Medulla oblongata (tissue), 1 donor: ENCODE results near the gene CLEC10A.
"Not testable (repeated sequence)": the region's sequence is repeated elsewhere in the genome, so short reads cannot be mapped to it uniquely, and the experiment has no call there.

ENCODE experiments used
- DNase-seq: peaks from one replicate; pipeline ENCODE4 v3.0.0-alpha.2; 2015; ENCODE audit errors: extremely low spot score

The CLEC10A gene, protein sequence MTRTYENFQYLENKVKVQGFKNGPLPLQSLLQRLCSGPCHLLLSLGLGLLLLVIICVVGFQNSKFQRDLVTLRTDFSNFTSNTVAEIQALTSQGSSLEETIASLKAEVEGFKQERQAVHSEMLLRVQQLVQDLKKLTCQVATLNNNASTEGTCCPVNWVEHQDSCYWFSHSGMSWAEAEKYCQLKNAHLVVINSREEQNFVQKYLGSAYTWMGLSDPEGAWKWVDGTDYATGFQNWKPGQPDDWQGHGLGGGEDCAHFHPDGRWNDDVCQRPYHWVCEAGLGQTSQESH

DNA sequence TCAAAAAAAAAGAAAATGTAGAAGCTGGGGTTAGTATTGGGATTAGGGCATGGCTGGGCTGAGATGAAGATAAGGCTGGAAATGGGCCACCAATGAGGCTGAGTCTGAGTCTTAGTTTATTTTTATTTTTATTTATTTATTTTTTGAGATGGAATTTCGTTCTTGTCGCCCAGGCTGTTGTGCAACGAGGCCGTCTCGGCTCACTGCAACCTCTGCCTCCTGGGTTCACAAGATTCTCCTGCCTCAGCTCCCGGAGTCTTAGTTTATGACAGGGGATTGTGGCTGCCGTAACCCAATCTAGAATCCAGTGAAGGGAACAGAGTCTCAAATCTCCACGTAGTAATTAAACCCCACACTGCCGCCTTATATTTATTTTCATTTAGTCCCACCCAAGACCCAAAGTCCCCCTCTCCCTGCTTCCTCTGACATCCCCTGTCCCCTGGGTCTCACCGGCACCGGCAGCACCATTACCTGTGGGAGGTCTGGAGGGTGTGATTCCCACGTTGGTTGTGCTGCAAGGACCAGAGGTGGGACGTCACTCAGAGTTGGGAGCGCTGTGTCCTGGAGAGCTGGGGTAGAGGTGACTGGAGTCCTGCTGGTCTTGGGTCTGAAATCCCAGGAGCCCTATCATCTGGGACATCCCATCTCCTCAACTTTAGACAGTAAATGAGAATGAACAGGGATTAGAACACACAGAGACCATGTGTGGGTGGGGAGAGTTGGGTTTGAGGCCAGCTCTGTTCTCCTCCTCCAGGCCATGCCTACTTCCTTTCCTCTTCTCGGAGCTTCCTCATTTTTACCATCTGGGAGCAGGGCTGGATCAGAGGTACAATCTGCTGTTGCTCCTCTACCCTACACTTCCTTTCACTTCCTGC is at the start of gene CLEC10A:
CLEC10A (minus strand) TSS at position 671 of the 875 bp plus-strand sequence. CDS start 1,439 bp downstream, outside the sequence.
- DNase-seq = no peak

DNA sequence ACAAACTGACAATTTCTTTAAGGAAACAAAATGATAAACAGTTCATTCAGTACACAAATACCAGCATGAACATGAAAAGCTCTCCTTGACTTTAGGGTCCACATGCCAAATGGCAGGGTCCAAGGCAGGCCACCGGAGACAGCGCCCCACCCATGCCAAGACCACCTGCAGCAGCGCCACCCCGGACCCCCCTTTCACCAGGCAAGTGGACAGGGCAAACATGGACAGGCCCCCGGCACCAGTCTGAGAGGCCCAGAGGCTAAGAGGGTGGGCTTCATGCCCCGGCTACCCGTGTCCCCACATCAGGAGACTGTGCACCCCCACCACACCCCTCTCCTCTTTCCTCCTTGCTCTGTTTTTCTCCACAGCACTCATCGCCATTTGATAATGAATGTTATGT is 49.3 kb upstream of the CLEC10A start:
- no peak for DNase-seq

DNA sequence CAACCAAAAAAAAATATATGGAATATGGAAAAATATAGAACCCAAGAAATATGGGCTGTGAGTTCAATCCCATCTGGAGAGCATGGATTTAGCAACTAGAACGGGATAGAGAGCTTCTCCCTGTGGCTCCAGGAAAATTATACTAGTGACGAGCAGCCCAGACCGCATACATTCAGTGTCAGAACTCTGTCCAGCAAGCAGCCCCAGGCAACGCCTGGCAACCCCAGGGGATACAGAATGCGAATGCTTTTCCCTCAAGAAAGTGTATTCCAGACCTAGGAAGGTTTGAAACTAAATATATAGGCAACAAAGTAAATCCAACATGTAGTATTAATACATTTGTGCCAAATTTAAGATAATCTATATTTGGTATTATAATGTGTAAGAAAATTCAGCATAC is 48.1 kb upstream of the CLEC10A start:
- DNase-seq = no peak

DNA sequence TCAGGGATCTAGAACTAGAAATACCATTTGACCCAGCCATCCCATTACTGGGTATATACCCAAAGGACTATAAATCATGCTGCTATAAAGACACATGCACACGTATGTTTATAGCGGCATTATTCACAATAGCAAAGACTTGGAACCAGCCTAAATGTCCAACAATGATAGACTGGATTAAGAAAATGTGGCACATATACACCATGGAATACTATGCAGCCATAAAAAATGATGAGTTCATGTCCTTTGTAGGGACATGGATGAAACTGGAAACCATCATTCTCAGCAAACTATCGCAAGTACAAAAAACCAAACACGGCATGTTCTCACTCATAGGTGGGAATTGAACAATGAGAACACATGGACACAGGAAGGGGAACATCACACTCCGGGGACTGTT is 47.5 kb upstream of the CLEC10A start:
- not testable (repeated sequence) for DNase-seq

DNA sequence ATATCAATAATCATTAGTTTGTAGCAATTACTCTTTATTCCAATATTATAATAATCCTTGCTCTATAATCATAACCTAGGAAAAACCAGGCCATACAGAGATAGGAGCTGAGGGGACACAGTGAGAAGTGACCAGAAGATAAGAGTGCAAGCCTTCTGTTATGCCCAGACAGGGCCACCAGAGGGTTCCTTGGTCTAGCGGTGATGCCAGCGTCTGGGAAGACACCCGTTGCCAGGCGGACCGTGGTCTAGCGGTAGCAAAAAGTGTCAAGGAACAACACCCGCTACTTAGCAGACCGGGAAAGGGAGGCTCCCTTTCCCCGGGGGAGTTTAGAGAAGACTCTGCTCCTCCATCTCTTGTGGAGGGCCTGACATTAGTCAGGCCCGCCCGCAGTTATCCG is 46.3 kb upstream of the CLEC10A start:
- DNase-seq = not testable (repeated sequence)

DNA sequence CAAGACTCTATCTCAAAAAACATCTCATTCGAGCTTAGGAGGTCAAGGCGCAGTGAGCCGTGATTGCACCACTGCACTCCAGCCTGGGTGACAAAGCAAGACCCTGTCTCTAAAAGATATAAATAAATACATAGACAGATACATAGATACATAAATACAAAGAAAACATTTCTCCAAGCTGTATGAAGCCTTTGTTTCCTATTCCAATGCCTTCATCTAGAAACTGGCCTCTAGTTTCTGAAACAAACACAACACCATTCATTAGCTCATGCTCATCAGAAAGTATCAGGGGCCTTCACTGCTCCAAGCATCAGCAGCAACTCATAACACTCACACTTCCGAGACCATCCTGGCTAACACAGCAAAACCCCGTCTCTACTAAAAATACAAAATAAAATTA is 44.9 kb upstream of the CLEC10A start:
- DNase-seq = no peak

DNA sequence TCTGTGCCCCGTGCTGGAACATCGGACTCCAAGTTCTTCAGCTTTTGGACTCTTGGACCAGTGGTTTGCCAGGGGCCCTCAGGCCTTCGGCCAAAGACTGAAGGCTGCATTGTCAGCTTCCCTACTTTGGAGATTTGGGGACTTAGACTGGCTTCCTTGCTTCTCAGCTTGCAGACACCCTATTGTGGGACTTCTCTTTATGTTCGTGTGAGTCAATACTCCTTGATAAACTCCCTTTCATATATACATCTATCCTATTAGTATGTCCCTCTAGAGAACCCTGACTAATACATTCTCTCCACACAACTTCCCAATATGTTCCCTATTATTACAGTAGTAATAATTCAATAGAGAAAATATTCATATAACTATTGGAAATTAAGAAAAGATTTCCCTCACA is 43.8 kb upstream of the CLEC10A start:
- no peak for DNase-seq

DNA sequence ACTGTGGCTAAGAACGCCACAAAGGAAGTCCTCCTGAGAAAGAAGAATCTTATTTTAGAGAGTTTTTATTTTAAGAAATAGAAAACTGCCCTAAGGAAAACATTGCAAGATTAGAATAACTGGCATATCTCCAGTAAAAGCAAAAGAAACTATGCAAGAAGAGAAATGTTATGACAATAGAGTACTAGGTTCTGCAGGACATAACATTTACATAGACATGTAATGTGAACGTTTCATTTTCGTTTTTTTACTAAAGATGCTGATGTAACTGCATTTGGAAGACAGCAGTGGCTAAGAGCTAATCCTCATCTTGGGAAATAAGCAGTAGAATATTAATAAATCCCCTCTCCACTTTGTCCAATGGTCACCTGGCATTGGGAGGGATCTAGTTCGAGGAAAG is 42.3 kb upstream of the CLEC10A start:
- no peak for DNase-seq

DNA sequence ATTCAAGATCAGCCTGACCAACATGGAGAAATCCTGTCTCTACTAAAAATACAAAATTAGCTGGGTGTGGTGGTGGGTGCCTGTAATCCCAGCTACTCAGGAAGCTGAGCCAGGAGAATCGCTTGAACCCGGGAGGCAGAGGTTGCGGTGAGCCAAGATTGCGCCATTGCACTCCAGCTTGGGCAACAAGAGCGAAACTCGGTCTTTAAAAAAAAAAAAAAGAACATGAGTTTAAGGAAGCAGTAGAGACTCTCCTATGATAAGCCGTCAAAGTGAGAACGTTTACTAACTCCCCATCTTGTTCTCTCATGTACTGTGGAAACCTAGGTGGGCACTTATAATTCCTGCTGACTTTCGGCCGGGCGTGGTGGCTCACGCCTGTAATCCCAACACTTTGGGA is 40.6 kb upstream of the CLEC10A start:
- not testable (repeated sequence) for DNase-seq

DNA sequence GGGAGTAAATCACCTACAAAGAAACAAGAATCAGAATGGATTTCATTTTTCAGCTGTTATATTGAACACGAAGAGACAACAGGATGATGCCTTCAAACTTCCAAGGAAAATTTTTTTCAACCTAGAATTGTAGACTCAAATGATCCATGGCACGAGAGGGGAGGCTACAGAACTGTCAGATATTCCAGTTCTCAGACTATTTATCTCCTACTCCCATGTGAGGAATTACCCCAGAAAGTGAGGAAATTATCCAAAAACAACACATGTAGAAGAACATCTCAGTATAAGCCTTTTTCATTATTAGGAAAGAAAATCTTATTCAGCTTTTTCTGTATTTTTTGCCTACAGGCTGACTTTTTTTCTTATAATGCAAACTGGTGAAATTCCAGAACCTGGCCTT is 40.1 kb upstream of the CLEC10A start:
- DNase-seq = no peak

DNA sequence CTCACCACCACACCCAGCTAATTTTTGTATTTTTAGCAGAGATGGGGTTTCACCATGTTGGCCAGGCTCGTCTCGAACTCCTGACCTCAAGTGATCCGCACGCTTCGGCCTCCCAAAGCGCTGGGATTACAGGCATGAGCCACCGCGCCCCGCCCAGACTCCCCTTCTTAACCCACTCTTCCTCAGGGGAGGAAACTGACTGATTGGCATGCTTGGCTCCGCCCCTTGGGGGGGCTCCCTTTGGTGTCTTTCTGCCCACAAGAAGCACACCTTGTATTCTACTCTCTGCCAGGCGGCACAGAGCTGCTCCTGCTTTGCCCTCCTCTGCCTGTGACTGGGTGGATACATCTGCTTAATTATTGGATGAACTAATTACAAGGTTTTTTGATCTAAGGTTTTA is 39.3 kb upstream of the CLEC10A start:
- no peak for DNase-seq

DNA sequence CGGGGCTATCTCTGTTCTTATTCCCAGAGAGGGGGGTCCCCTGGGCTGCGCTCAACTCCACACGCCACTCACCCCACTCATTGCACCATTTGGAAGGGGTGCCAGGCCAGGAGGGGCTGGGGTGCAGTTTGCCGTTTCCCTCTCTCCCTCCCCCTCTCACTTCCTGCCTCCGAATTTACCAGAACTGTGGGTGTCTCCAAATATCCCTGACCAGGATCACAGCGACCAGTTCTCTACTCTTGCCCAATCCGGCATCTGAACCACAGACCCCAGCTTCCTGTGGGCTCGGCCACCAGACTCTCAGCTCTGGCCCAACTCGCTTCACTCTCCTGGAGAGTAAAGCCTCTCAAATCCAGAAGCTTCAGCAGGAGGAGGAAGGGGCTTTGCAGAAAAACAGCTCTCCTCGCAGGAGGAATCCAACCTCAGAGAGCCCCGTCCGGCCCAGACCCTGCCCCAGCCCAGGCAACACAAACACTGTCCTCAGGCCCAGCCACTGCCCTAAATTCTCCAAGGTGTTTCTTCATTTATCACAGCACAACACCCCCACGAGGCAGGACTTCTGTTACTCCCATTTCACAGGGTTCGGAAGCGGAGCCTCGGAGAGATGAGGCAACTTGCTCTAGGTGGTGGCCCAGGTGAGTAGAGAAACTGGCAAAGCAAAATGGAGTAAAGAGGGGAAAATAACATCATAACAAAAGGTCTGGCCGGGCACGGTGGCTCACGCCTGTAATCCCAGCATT is 35.0 kb upstream of the CLEC10A start:
- DNase-seq = peak; percentile 76

DNA sequence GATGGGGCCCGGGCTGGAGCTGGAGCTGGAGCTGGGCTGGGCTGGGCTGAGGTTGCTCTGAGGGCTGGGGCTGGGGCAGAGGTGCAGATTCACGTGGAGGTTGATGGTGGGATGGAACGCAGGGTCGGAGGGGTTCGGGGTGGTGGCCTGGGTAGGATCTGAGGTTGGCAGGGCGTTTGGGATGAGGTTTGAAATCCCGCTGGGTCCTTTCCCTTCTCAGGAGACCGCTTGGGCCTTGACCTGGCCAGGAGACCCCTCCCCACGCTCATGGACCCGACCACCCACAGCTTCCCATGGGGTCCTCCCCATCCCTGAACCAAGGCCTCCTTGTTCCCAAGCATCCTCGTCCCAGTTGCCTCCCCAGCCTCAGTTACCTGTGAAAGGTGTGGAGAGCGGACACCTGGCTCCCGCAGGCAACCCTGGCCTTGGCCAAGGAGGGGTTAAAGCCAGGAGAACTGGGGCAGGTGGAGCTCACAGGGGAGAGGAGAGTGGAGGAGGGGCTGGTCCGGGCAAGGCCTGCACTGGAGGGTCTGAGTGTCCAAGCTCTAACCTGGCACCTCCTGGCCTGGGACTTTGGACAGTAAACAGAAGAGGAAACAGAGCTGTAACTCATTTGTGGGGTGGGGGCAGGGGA is 34.3 kb upstream of the CLEC10A start, which contains the start of gene ASGR2:
ASGR2 (minus strand) TSS at position 582 of the 634 bp plus-strand sequence. CDS start 582 bp downstream, outside the sequence.
- no peak for DNase-seq

DNA sequence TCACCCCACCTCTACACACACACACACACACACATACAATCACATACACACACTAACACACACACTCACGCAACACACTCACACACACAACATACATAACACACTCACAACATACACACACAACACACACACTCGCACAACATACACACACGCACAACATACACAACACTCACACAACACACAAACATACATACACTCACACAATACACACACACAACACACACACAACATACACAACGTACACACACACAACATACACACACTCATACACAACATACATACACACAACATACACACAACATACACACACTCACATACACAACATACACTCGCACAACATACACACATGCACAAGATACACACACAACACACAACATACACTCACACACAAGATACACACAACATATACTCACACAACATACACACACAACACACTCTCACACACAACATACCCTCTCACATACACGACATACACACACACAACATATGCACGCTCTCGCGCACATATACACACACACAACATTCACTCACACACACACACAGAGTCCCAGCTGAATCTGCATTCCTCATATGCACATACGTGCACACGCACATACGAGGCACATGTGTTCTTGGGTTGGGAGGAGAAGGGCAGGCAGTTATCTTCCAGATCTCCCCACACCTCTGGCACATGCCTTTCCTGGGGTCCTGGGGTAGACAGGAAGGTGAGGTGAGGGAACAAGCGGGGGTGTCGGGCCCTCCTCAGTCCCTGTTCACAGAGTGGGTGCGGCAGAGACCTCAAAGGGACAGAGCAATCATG is 33.4 kb upstream of the CLEC10A start:
- no peak for DNase-seq

DNA sequence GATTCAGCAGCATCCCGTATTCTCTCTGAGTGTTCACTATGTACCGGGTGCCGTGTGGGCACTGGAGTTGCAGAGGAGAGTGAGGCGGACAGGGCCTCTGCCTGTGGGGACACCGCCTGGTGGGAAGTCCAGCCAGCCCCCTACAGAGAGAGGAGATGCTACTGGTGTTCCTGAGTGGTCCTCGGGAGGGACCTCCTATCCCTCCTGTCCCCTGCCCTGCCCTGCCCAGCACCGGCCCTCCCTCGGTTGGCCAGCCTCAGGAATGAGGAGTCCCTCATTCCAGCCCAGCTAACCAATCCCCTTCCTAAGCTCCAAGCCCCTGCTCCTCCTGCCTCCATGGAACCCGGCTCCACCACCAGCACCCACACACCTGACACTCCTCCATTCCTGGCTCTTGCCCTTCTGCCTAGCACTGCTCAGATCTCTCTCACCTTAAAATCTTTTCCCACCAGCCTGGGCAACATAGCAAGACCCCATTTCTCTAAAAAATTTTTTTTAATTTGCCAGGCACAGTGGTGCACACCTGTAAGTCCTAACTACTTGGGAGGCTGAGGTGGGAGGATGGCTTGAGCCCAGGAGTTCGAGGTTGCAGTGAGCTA is 32.6 kb upstream of the CLEC10A start:
- no peak for DNase-seq

DNA sequence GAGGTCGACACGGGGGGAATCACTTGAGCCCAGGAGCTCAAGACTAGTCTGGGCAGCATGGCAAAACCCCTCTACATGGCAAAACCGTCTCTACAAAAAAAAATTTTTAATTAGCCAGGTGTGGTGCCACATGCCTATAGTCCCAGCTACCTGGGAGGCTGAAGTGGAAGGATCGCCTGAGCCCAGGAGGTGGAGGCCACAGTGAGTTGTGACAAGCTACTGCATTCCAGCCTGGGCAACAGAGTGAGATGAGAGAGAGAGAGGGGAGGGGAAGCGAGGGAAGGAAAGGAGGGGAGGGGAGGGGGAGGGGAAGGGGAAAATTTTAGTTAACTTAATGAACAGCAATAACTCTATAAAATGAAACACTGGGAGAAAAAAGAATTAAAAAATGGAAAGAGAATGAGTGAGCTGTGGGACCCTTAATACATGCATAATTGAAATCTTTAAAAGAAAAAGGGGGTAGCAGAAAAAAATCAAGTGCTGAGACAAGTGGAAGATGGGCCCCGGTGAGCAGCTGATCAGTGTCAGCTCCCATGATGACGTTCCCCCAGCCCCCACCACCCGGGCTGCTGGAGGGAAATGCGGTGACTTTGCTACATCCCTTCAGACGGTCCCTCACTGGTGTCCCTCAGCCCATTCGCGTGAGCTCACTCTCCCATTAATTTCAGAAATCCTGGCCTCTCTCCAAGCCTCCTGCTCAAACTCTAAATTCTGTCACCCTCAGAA is 31.9 kb upstream of the CLEC10A start:
- DNase-seq = peak; percentile 48

DNA sequence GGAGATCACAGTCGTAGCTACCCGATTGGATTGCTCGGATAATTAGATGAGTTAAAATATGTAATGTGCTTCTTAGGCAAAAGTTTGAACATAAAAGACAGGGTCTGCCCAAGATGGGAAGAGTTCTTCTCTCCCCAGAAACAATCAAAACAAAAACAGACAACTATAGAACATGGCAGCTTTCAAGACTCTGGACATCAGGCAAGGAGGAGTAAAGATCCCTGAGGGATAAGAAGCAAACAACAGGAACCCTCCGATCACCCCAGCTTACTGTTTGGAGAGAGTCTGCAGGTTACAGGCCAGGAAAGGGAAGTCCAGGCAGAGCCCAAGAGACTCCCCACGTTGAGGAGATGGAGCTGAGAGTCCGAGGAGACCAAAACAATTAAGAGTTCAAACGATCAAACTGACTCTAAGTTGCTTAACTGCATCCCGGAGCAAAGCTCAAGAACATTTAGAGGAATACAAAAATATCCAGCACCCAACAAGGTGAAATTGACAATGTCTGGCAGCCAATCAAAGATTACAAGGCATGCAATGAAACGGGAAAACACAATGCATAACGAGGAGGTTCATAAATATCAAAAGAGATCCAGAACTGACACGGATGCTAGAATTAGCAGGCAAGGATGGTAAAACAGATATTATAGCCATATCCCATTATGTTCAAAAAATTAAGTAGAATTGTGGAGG is 30.7 kb upstream of the CLEC10A start:
- DNase-seq = no peak

DNA sequence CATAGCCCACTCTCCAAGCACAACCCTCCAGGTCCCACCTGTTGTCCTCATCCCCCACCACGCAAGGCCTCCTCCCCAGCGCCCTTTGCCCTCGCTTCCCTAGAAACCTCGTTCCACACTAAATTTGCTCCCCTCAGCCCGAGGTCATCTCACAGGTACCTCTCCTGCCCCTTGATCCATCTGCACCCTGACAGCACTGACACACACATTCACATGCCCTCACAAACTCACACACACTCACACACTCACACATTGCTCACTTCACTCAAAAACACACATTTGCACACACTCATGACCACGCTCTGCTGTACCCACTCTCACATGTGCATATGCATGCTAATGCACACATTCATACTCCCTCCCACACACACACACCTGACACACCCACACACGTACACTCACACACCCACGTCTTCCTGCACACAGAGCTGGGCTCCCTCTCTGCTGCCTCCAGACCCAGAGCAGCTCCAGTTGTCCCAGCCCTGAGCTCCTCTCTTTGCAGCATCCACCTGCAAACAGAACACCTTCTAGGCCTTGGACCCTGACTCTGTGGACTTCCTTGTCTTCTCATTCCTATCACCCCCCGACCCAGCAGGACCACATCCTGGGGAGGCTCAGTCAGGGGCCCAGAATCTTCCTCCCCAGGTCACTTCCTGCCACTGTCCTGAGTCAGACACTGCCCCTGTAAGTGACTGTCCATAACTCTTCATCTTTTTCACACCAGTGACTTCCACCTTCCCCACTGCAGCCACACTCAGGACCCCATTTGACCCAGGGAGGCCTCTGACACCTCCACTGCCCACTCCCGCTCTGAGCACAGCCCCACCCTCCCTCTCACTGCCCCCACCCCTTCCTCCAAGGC is 29.6 kb upstream of the CLEC10A start:
- DNase-seq = no peak
